ENCODE measurements around the gene LRRTM4.

LRRTM4 gene

GRCh38 chr2:77470096-77470495, 52.1 kb downstream of the LRRTM4 start:
- no peak for DNase-seq (ENCODE audit: low read depth, low spot score)

GRCh38 chr2:77469106-77469505, 53.1 kb downstream of the LRRTM4 start:
- no peak for DNase-seq (ENCODE audit: low read depth, low spot score)

- DNase-seq (ENCODE audit: low read depth, low spot score), result no peak
Observed at GRCh38 chr2:77459840-77460239, 62.3 kb downstream of the LRRTM4 start.

- DNase-seq (ENCODE audit: low read depth, low spot score), result no peak
Observed at GRCh38 chr2:77458216-77458615, 64.0 kb downstream of the LRRTM4 start.

GRCh38 chr2:77457665-77458064, 64.5 kb downstream of the LRRTM4 start:
- no peak for DNase-seq (ENCODE audit: low read depth, low spot score)

GRCh38 chr2:77443076-77443475, 79.1 kb downstream of the LRRTM4 start:
- no peak for DNase-seq (ENCODE audit: low read depth, low spot score)

GRCh38 chr2:77434880-77435279, 87.3 kb downstream of the LRRTM4 start:
- DNase-seq (ENCODE audit: low read depth, low spot score), result no peak

GRCh38 chr2:77428946-77429345, 93.2 kb downstream of the LRRTM4 start:
- no peak for DNase-seq (ENCODE audit: low read depth, low spot score)

GRCh38 chr2:77421971-77422370, 100.2 kb downstream of the LRRTM4 start:
- no peak for DNase-seq (ENCODE audit: low read depth, low spot score)

GRCh38 chr2:77418537-77418936, 103.6 kb downstream of the LRRTM4 start:
- no peak for DNase-seq (ENCODE audit: low read depth, low spot score)

- DNase-seq (ENCODE audit: low read depth, low spot score), result no peak
Observed at GRCh38 chr2:77404189-77404588, 118.0 kb downstream of the LRRTM4 start.

- no peak for DNase-seq (ENCODE audit: low read depth, low spot score)
Observed at GRCh38 chr2:77398970-77399600, 123.1 kb downstream of the LRRTM4 start.

- DNase-seq (ENCODE audit: low read depth, low spot score), result no peak
Observed at GRCh38 chr2:77397763-77398162, 124.4 kb downstream of the LRRTM4 start.

GRCh38 chr2:77395011-77395410, 127.2 kb downstream of the LRRTM4 start:
- DNase-seq (ENCODE audit: low read depth, low spot score), result no peak

- DNase-seq (ENCODE audit: low read depth, low spot score), result no peak
Observed at GRCh38 chr2:77391119-77391518, 131.1 kb downstream of the LRRTM4 start.

- DNase-seq (ENCODE audit: low read depth, low spot score), result no peak
Observed at GRCh38 chr2:77387324-77387723, 134.9 kb downstream of the LRRTM4 start.

GRCh38 chr2:77372636-77373035, 149.5 kb downstream of the LRRTM4 start:
- DNase-seq (ENCODE audit: low read depth, low spot score), result no peak

GRCh38 chr2:77370511-77370910, 151.7 kb downstream of the LRRTM4 start:
- DNase-seq (ENCODE audit: low read depth, low spot score), result no peak

GRCh38 chr2:77363277-77363676, 158.9 kb downstream of the LRRTM4 start:
- DNase-seq (ENCODE audit: low read depth, low spot score), result no peak

GRCh38 chr2:77348821-77349220, 173.4 kb downstream of the LRRTM4 start:
- no peak for DNase-seq (ENCODE audit: low read depth, low spot score)

- no peak for DNase-seq (ENCODE audit: low read depth, low spot score)
Observed at GRCh38 chr2:77336013-77336412, 186.2 kb downstream of the LRRTM4 start.

GRCh38 chr2:77328134-77328931, 193.8 kb downstream of the LRRTM4 start:
- DNase-seq (ENCODE audit: low read depth, low spot score), result no peak

- no peak for DNase-seq (ENCODE audit: low read depth, low spot score)
Observed at GRCh38 chr2:77325395-77325794, 196.8 kb downstream of the LRRTM4 start.
